Keratinocyte (primary cell): ENCODE results near the gene CTH. TPM values are rescaled to one million over a fixed set of nuclear protein-coding genes. Genes with fewer than 3 reads are reported as not detected.

Experiments used
- DNase-seq: peaks from one replicate; pipeline ENCODE4 v3.0.0-alpha.2; 2011; ENCODE audit warnings: low read depth, missing footprints, low spot score
- FAIRE-seq: peaks from 2 replicates; lab custom pipeline; 2011; peaks lifted over from hg19 to GRCh38; lab: Jason Lieb, UNC
- H2AFZ ChIP-seq: 2 replicates; pipeline ENCODE4 v1.6.0; 2012; ENCODE audit warnings: low read length, control low read depth, inconsistent platforms; ENCODE audit not compliant: control insufficient read depth
- H3K27ac ChIP-seq: 2 replicates; pipeline ENCODE4 v1.5.1; 2011; ENCODE audit warnings: low read length; ENCODE audit not compliant: control insufficient read depth, insufficient read depth
- H3K27me3 ChIP-seq: 3 replicates; pipeline ENCODE4 v1.6.0; 2011; ENCODE audit warnings: low read length; ENCODE audit not compliant: control insufficient read depth, insufficient read depth; ENCODE audit errors: extremely low read depth
- H3K36me3 ChIP-seq, 2 experiments: 2 replicates in 1 of 2; 3 replicates in 1 of 2; pipeline ENCODE4 v1.5.1; 2011; ENCODE audit warnings: low read length in 2 of 2, mild to moderate bottlenecking in 1 of 2; ENCODE audit not compliant: control insufficient read depth in 2 of 2, insufficient read depth in 2 of 2; ENCODE audit errors: extremely low read depth in 1 of 2
- H3K4me1 ChIP-seq: 3 replicates; pipeline ENCODE4 v1.5.1; 2011; ENCODE audit warnings: low read length; ENCODE audit not compliant: control insufficient read depth, insufficient read depth; ENCODE audit errors: extremely low read depth
- H3K4me2 ChIP-seq: 3 replicates; pipeline ENCODE4 v1.6.0; 2011; ENCODE audit warnings: low read depth, low read length; ENCODE audit not compliant: control insufficient read depth, insufficient read depth; ENCODE audit errors: extremely low read depth
- H3K4me3 ChIP-seq, 3 experiments: fragments of 200-600 bp in 1 of 3; sonication (generic) in 1 of 3; 2 replicates in 2 of 3; 3 replicates in 1 of 3; pipeline ENCODE4 v1.5.1; 2011 to 2016; ENCODE audit warnings: low read length in 3 of 3, mild to moderate bottlenecking in 3 of 3, control low read depth in 2 of 3, inconsistent platforms in 1 of 3, low read depth in 1 of 3, mixed read lengths in 1 of 3, mixed run types in 1 of 3, moderate library complexity in 1 of 3; ENCODE audit not compliant: control insufficient read depth in 2 of 3, insufficient read depth in 2 of 3; ENCODE audit errors: extremely low read depth in 1 of 3
- H3K79me2 ChIP-seq: 2 replicates; pipeline ENCODE4 v1.6.0; 2012; ENCODE audit warnings: low read length; ENCODE audit not compliant: control insufficient read depth, insufficient read depth
- H3K9ac ChIP-seq: 3 replicates; pipeline ENCODE4 v1.6.0; 2011; ENCODE audit warnings: low read length; ENCODE audit not compliant: control insufficient read depth, insufficient read depth; ENCODE audit errors: extremely low read depth
- H3K9me1 ChIP-seq: 3 replicates; pipeline ENCODE4 v1.6.0; 2011; ENCODE audit warnings: low read length; ENCODE audit not compliant: control insufficient read depth, insufficient read depth; ENCODE audit errors: extremely low read depth
- H3K9me3 ChIP-seq: 2 replicates; pipeline ENCODE4 v1.5.1; 2012; ENCODE audit warnings: low read depth, low read length; ENCODE audit not compliant: control insufficient read depth
- H4K20me1 ChIP-seq: 3 replicates; pipeline ENCODE4 v1.6.0; 2011; ENCODE audit warnings: low read length; ENCODE audit not compliant: control insufficient read depth, insufficient read depth; ENCODE audit errors: extremely low read depth
- CTCF ChIP-seq, 3 experiments: IDR thresholded peaks in 1 of 3; conservative IDR thresholded peaks in 1 of 3; optimal IDR thresholded peaks in 1 of 3; 2 replicates in 2 of 3; 3 replicates in 1 of 3; pipeline versions ENCODE3 to v1.5.1; 2011; ENCODE audit warnings: low read length in 3 of 3, mild to moderate bottlenecking in 3 of 3, moderate library complexity in 2 of 3, control low read depth in 1 of 3, inconsistent platforms in 1 of 3; ENCODE audit not compliant: insufficient read depth in 2 of 3; ENCODE audit errors: extremely low read depth in 1 of 3
- EZH2 ChIP-seq: IDR thresholded peaks from one replicate; pipeline ENCODE4 v1.6.1; 2012; ENCODE audit warnings: inconsistent platforms, mild to moderate bottlenecking, low read length, moderate library complexity
- dilution Hi-C: fragments of 300-500 bp; cut with MboI; formaldehyde crosslinking; loops from one replicate; pipeline ENCODE4 v1.7.0; 2020; ENCODE audit warnings: low sequenced_read_pairs; ENCODE audit not compliant: extremely low pct_ligation_motif_present
- polyA plus RNA-seq, 5 experiments: library from polyadenylated mRNA; depleted of rRNA in 3 of 5; stranded (reverse) in 3 of 5; stranded (forward) in 1 of 5; unstranded in 1 of 5; fragments of >200 nt; gene quantifications; 1 replicate in 1 of 5; 2 replicates in 3 of 5; 3 replicates in 1 of 5; pipeline versions ENCODE4 v1.2.1 to v1.2.3, GENCODE V29; 2011 to 2012; ENCODE audit warnings: missing spikeins in 2 of 5, low read depth in 1 of 5, low replicate concordance in 1 of 5

The CTH gene
- polyA plus RNA-seq, 1 donor (not counting 4 experiments of a cell fraction or from before 2014, with no cell fraction given) = 5.0 TPM

GRCh38 chr1:70455291-70455690 is 44.2 kb downstream of the CTH start:
- FAIRE-seq = no peak
- H3K9me3 ChIP-seq = no peaks in the 10 kb centered on the region
- no peak overlapping the region for H2AFZ ChIP-seq
- no peak overlapping the region for H3K27ac ChIP-seq
- no peaks in the 10 kb centered on the region for H3K79me2 ChIP-seq
- dilution Hi-C loops = no loop called here
- H3K4me2 ChIP-seq = no peak overlapping the region
- no peaks in the 10 kb centered on the region for H3K4me1 ChIP-seq
- DNase-seq = no peak
- TF ChIP-seq CTCF (optimal IDR thresholded peaks at IDR 0.05 in 1 of 3, IDR thresholded peaks at IDR 0.05 in 1 of 3, conservative IDR thresholded peaks at IDR 0.05 in 1 of 3; ENCODE audit: extremely low read depth in 1 of 3, insufficient read depth in 2 of 3, low read length in 3 of 3) (no peak), EZH2 (no peak)
- H3K36me3 ChIP-seq = no peaks in the 10 kb centered on the region
- H4K20me1 ChIP-seq = no peaks in the 10 kb centered on the region
- no peaks in the 10 kb centered on the region for H3K9me1 ChIP-seq
- H3K4me3 ChIP-seq = no peak overlapping the region
- no peaks in the 10 kb centered on the region for H3K27me3 ChIP-seq
- no peak overlapping the region for H3K9ac ChIP-seq

GRCh38 chr1:70458131-70458530 is 47.1 kb downstream of the CTH start:
- Histone ChIP-seq H3K36me3 (no peaks in the 10 kb centered on the region), H3K4me2 (no peak overlapping the region)
- dilution Hi-C loops = no loop called here

More at GRCh38 chr1:70458131-70458530, 47.1 kb downstream of the CTH start:
- H2AFZ ChIP-seq = no peak overlapping the region
- no peak overlapping the region for H3K9ac ChIP-seq
- no peaks in the 10 kb centered on the region for H3K9me3 ChIP-seq
- no peak for TF ChIP-seq CTCF (optimal IDR thresholded peaks at IDR 0.05 in 1 of 3, IDR thresholded peaks at IDR 0.05 in 1 of 3, conservative IDR thresholded peaks at IDR 0.05 in 1 of 3; ENCODE audit: extremely low read depth in 1 of 3, insufficient read depth in 2 of 3, low read length in 3 of 3)
- TF ChIP-seq EZH2 = no peak
- no peaks in the 10 kb centered on the region for H3K4me1 ChIP-seq
- no peak for DNase-seq
- H3K9me1 ChIP-seq = no peaks in the 10 kb centered on the region
- no peaks in the 10 kb centered on the region for H3K79me2 ChIP-seq
- H3K27ac ChIP-seq = no peak overlapping the region
- H4K20me1 ChIP-seq = no peaks in the 10 kb centered on the region
- FAIRE-seq = no peak
- H3K27me3 ChIP-seq = no peaks in the 10 kb centered on the region
- no peak overlapping the region for H3K4me3 ChIP-seq
